Measurements from ENCODE around the gene DEF6. TPM values are rescaled to one million over a fixed set of nuclear protein-coding genes. Genes with fewer than 3 reads are reported as not detected.

Gene DEF6
- total RNA-seq, 1 donor from 2014 or later: 21.5 TPM

- Histone ChIP-seq H3K4me3 (no peak overlapping the region), H3K4me1 (peaks cover 7% of the 10 kb centered on the region), H3K9me3 (no peaks in the 10 kb centered on the region), H3K27me3 (ENCODE audit: low read depth) (no peaks in the 10 kb centered on the region), H3K27ac (no peak overlapping the region), H3K36me3 (peaks cover 76% of the 10 kb centered on the region)
- DNase-seq: no peak
- TF ChIP-seq CTCF (IDR thresholded peaks at IDR 0.05): no peak
- intact Hi-C loops (cut with DNase I): no loop called here
- ATAC-seq: no peak
These were observed 56.9 kb downstream of the DEF6 start for GRCh38 chr6:35354361-35355135.

GRCh38 chr6:35356391-35356790, 58.8 kb downstream of the DEF6 start:
- Histone ChIP-seq H3K27me3 (ENCODE audit: low read depth) (no peaks in the 10 kb centered on the region), H3K36me3 (peaks cover 68% of the 10 kb centered on the region), H3K4me1 (peaks cover 25% of the 10 kb centered on the region), H3K4me3 (no peak overlapping the region), H3K9me3 (no peaks in the 10 kb centered on the region), H3K27ac (no peak overlapping the region)
- no peak for DNase-seq
- no peak for ATAC-seq
- intact Hi-C loops (cut with DNase I): no loop called here
- TF ChIP-seq CTCF (IDR thresholded peaks at IDR 0.05): no peak

GRCh38 chr6:35357677-35358076, 60.1 kb downstream of the DEF6 start:
- no peak for TF ChIP-seq CTCF (IDR thresholded peaks at IDR 0.05)
- Histone ChIP-seq H3K9me3 (no peaks in the 10 kb centered on the region), H3K4me3 (no peak overlapping the region), H3K4me1 (peaks cover 26% of the 10 kb centered on the region), H3K27ac (no peak overlapping the region), H3K36me3 (peaks cover 55% of the 10 kb centered on the region), H3K27me3 (ENCODE audit: low read depth) (no peaks in the 10 kb centered on the region)
- DNase-seq: no peak
- intact Hi-C loops (cut with DNase I): no loop called here
- ATAC-seq: no peak

- H3K27ac ChIP-seq: no peak overlapping the region
- peaks cover 51% of the 10 kb centered on the region for H3K36me3 ChIP-seq
These were observed 60.5 kb downstream of the DEF6 start for GRCh38 chr6:35358086-35358485.

GRCh38 chr6:35359346-35359743, 61.7 kb downstream of the DEF6 start:
- ATAC-seq (no peak), DNase-seq (no peak)
- Histone ChIP-seq H3K4me1 (peaks cover 26% of the 10 kb centered on the region), H3K4me3 (no peak overlapping the region), H3K27me3 (ENCODE audit: low read depth) (no peaks in the 10 kb centered on the region), H3K9me3 (no peaks in the 10 kb centered on the region), H3K36me3 (peaks cover 42% of the 10 kb centered on the region), H3K27ac (no peak overlapping the region)
- no peak for TF ChIP-seq CTCF (IDR thresholded peaks at IDR 0.05)
- intact Hi-C loops (cut with DNase I): no loop called here

More at GRCh38 chr6:35358086-35358485, 60.5 kb downstream of the DEF6 start:
- H3K4me1 ChIP-seq: peaks cover 26% of the 10 kb centered on the region
- DNase-seq (no peak), ATAC-seq (no peak)
- H3K4me3 ChIP-seq: no peak overlapping the region
- H3K27me3 ChIP-seq (ENCODE audit: low read depth): no peaks in the 10 kb centered on the region
- TF ChIP-seq CTCF (IDR thresholded peaks at IDR 0.05): no peak
- H3K9me3 ChIP-seq: no peaks in the 10 kb centered on the region
- intact Hi-C loops (cut with DNase I): no loop called here

All from lower lobe of right lung (tissue), 2 donors.